RPMI7951 (cell line): ENCODE measurements around the gene P2RY1. TPM values are rescaled to one million over a fixed set of nuclear protein-coding genes. Genes with fewer than 3 reads are reported as not detected.
"Not testable (repeated sequence)": the region's sequence is repeated elsewhere in the genome, so short reads cannot be mapped to it uniquely, and the experiment has no call there.

Source experiments
- DNase-seq: peaks from one replicate; pipeline ENCODE4 v3.0.0-alpha.2; 2012; ENCODE audit warnings: low read depth
- total RNA-seq: library from RNA; depleted of rRNA; stranded (reverse); fragments of >200 nt; shearing (Covaris generic); gene quantifications from 2 replicates; pipeline ENCODE4 v1.2.3, GENCODE V29; 2014

Gene P2RY1
- total RNA-seq, 1 experiment from 2014 or later = 0.48 TPM

GRCh38 chr3:152836269-152836668, 1.3 kb downstream of the P2RY1 start:
- no peak for DNase-seq

GRCh38 chr3:152839511-152839910, 4.6 kb downstream of the P2RY1 start:
- no peak for DNase-seq

GRCh38 chr3:152841131-152841530, 6.2 kb downstream of the P2RY1 start:
- DNase-seq = no peak

GRCh38 chr3:152842413-152842812, 7.5 kb downstream of the P2RY1 start:
- DNase-seq = no peak

- no peak for DNase-seq
These were observed 9.0 kb downstream of the P2RY1 start for GRCh38 chr3:152843955-152844354.

- DNase-seq = not testable (repeated sequence)
These were observed 11.8 kb downstream of the P2RY1 start for GRCh38 chr3:152846572-152847202.

GRCh38 chr3:152847599-152847998, 12.7 kb downstream of the P2RY1 start:
- DNase-seq = not testable (repeated sequence)

- no peak for DNase-seq
These were observed 15.2 kb downstream of the P2RY1 start for GRCh38 chr3:152849996-152850578.

GRCh38 chr3:152853196-152853595, 18.3 kb downstream of the P2RY1 start:
- no peak for DNase-seq

GRCh38 chr3:152857082-152857481, 22.2 kb downstream of the P2RY1 start:
- no peak for DNase-seq

GRCh38 chr3:152858170-152858800, 23.4 kb downstream of the P2RY1 start:
- no peak for DNase-seq

- no peak for DNase-seq
These were observed 25.8 kb downstream of the P2RY1 start for GRCh38 chr3:152860736-152861135.

GRCh38 chr3:152865668-152866245, 30.8 kb downstream of the P2RY1 start:
- DNase-seq = no peak

- DNase-seq = no peak
These were observed 35.1 kb downstream of the P2RY1 start for GRCh38 chr3:152870027-152870426.

- DNase-seq = not testable (repeated sequence)
These were observed 38.4 kb downstream of the P2RY1 start for GRCh38 chr3:152873314-152873713.

GRCh38 chr3:152874896-152875749, 40.2 kb downstream of the P2RY1 start:
- DNase-seq = no peak

GRCh38 chr3:152879130-152879789, 44.3 kb downstream of the P2RY1 start:
- no peak for DNase-seq

- no peak for DNase-seq
These were observed 44.9 kb downstream of the P2RY1 start for GRCh38 chr3:152879790-152880174.

GRCh38 chr3:152885076-152885475, 50.1 kb downstream of the P2RY1 start:
- no peak for DNase-seq
